Gastroesophageal sphincter (tissue), 4 donors: Measurements from ENCODE around the gene LDAF1. TPM values are rescaled to one million over a fixed set of nuclear protein-coding genes. Genes with fewer than 3 reads are reported as not detected.

Source experiments
- ATAC-seq: fragments of 150-250 bp; one replicate; pipeline ENCODE4 v1.9.1; 2016; ENCODE audit warnings: mild to moderate bottlenecking, moderate library complexity
- H3K27ac ChIP-seq, 4 donors: fragments of 200-600 bp; sonication (generic) in 3 of 4; 1 replicate in 3 of 4; 2 replicates in 1 of 4; pipeline ENCODE4 v1.5.1; 2016 to 2019
- H3K27me3 ChIP-seq: fragments of 200-600 bp; sonication (generic); one replicate; pipeline ENCODE4 v1.5.1; 2019
- H3K36me3 ChIP-seq, 2 donors: fragments of 200-600 bp; sonication (generic); one replicate each; pipeline ENCODE4 v1.5.1; 2019; ENCODE audit warnings: control low read depth in 1 of 2
- H3K4me1 ChIP-seq, 3 donors: fragments of 200-600 bp; sonication (generic); 1 replicate in 2 of 3; 2 replicates in 1 of 3; pipeline ENCODE4 v1.5.1; 2016 to 2019; ENCODE audit warnings: control low read depth in 2 of 3
- H3K4me3 ChIP-seq, 2 donors: fragments of 200-600 bp; sonication (generic); one replicate each; pipeline ENCODE4 v1.5.1; 2019; ENCODE audit warnings: mild to moderate bottlenecking in 1 of 2, moderate library complexity in 1 of 2
- H3K9me3 ChIP-seq, 3 donors: fragments of 200-600 bp; sonication (generic); one replicate each; pipeline ENCODE4 v1.5.1; 2017 to 2019; ENCODE audit warnings: control low read depth in 2 of 3
- CTCF ChIP-seq, 4 experiments: fragments of 200-600 bp in 2 of 4; fragments of 450-650 bp in 2 of 4; sonication (generic) in 1 of 4; IDR thresholded peaks; one replicate each; pipeline ENCODE4 v1.5.1; 2017 to 2019; ENCODE audit warnings: antibody characterized with exemption in 4 of 4, mild to moderate bottlenecking in 2 of 4, moderate library complexity in 2 of 4
- EP300 ChIP-seq: sonication (generic); formaldehyde crosslinking; IDR thresholded peaks from one replicate; pipeline ENCODE4 v1.6.1; 2017; ENCODE audit warnings: antibody characterized with exemption, mild to moderate bottlenecking
- POLR2A ChIP-seq, 2 donors: fragments of 450-650 bp; IDR thresholded peaks; one replicate each; pipeline ENCODE4 v1.6.1; 2017; ENCODE audit warnings: antibody characterized with exemption in 2 of 2, mild to moderate bottlenecking in 2 of 2, moderate library complexity in 1 of 2
- POLR2AphosphoS5 ChIP-seq: sonication (generic); formaldehyde crosslinking; IDR thresholded peaks from one replicate; pipeline ENCODE4 v1.6.1; 2017; ENCODE audit warnings: antibody characterized with exemption
- WGBS, 2 donors: methylation state at CpG; one replicate each; pipeline ENCODE4 v1.1.5; 2018; ENCODE audit warnings: low coverage in 1 of 2; 5-methylcytosine and 5-hydroxymethylcytosine counted together
- total RNA-seq, 4 donors: library from RNA; depleted of rRNA; stranded (reverse); fragments of >200 nt; gene quantifications; one replicate each; pipeline ENCODE4 v1.1.0, GENCODE V29; 2016

LDAF1 gene
- total RNA-seq, 4 donors from 2014 or later: 126 to 170 (median 143) TPM

DNA sequence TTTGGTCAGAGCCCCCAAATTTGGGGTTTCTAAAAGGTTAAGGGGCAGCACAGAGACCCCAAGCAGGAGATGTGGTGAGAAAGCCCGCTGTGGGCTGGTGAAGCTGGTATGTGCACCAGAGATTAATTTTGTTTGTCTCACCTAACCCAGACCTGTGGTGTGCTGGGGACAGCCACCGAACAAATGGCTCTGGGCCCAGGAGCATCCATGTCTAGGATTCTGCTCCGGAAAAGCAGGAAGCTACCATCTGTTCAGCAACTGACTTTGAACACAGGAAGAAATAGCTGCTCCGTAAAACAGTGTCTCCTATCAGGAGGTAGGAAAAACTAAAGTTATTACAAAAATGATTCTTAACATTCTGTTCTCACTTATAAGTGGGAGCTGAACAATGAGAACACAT is 55.6 kb downstream of the LDAF1 start:
- Histone ChIP-seq H3K4me3 (no peak overlapping the region), H3K27ac (no peak overlapping the region), H3K36me3 (no peaks in the 10 kb centered on the region), H3K4me1 (no peaks in the 10 kb centered on the region), H3K9me3 (no peaks in the 10 kb centered on the region), H3K27me3 (peaks cover 43% of the 10 kb centered on the region)
- no peak for TF ChIP-seq EP300
- no peak for TF ChIP-seq POLR2AphosphoS5
- no peak for TF ChIP-seq CTCF (IDR thresholded peaks at IDR 0.05)
- TF ChIP-seq POLR2A (IDR thresholded peaks at IDR 0.05): no peak
- no peak for ATAC-seq
- 43 to 51% methylated on average over 1 to 3 of the region's 4 CpGs for WGBS, 2 donors

DNA sequence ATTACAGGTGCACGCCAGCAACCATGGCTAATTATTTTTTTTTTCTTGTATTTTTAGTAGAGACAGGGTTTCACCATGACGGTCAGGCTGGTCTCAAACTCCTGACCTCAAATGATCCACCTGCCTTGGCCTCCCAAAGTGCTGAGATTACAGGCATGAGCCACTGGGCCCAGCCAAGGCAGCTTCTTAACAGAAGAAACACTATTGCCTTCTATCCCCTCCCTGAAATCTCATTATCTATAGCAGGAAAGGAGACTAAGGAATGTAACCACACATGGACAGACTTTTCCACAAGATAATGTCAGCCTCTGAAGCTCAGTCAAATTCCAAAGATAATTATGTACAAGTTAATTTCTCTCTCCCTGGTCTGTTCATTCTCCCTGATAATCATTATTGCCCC is 58.6 kb downstream of the LDAF1 start:
- H3K36me3 ChIP-seq: no peaks in the 10 kb centered on the region
- peaks cover 65% of the 10 kb centered on the region for H3K27me3 ChIP-seq
- no peak for ATAC-seq
- WGBS, 2 donors: 64 to 80% methylated on average over 1 of the region's 2 CpGs
- no peaks in the 10 kb centered on the region for H3K4me1 ChIP-seq
- TF ChIP-seq EP300 (no peak), POLR2A (IDR thresholded peaks at IDR 0.05) (no peak), POLR2AphosphoS5 (no peak), CTCF (IDR thresholded peaks at IDR 0.05) (no peak)
- H3K4me3 ChIP-seq: no peak overlapping the region
- H3K27ac ChIP-seq: no peak overlapping the region
- H3K9me3 ChIP-seq: no peaks in the 10 kb centered on the region

GRCh38 chr16:21218153-21218552 is 59.7 kb downstream of the LDAF1 start:
- Histone ChIP-seq H3K4me3 (no peak overlapping the region), H3K27ac (no peak overlapping the region), H3K36me3 (no peaks in the 10 kb centered on the region), H3K27me3 (peaks cover 59% of the 10 kb centered on the region), H3K4me1 (no peaks in the 10 kb centered on the region), H3K9me3 (no peaks in the 10 kb centered on the region)
- 59 to 76% methylated on average over 5 to 7 of the region's 7 CpGs for WGBS, 2 donors
- no peak for ATAC-seq
- TF ChIP-seq POLR2AphosphoS5 (no peak), POLR2A (IDR thresholded peaks at IDR 0.05) (no peak), CTCF (IDR thresholded peaks at IDR 0.05) (no peak), EP300 (no peak)

DNA sequence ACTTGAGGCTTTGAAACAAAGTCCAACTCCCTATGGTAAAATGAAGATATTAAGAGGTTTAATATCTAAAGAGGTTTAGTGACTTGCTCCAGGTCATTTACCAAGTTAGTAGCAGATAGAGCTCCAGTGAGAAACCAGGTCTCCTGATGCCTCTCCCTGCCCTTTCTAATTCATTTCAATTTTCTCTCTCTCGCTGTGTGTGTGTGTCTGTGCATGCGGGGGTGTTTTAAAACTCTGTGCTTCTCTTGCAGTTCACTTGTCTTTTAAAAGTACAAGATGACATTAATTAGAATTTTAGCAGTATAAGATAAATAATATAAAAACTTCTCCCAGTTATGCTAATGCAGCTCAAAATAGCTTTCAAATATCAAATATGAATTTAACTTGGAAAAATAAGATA is 61.1 kb downstream of the LDAF1 start:
- H3K27ac ChIP-seq: no peak overlapping the region
- H3K4me3 ChIP-seq: no peak overlapping the region
- no peaks in the 10 kb centered on the region for H3K9me3 ChIP-seq
- no peaks in the 10 kb centered on the region for H3K36me3 ChIP-seq
- no peaks in the 10 kb centered on the region for H3K4me1 ChIP-seq
- no peak for TF ChIP-seq CTCF (IDR thresholded peaks at IDR 0.05)
- no peak for TF ChIP-seq EP300
- TF ChIP-seq POLR2A (IDR thresholded peaks at IDR 0.05): no peak
- 80% methylated on average over 2 of the region's 2 CpGs; no CpG with 5 or more reads in 1 of the 2 donors for WGBS, 2 donors
- peaks cover 51% of the 10 kb centered on the region for H3K27me3 ChIP-seq
- ATAC-seq: no peak

- no peaks in the 10 kb centered on the region for H3K9me3 ChIP-seq
- H3K4me3 ChIP-seq: no peak overlapping the region
- no peak overlapping the region for H3K27ac ChIP-seq
- H3K36me3 ChIP-seq: no peaks in the 10 kb centered on the region
- H3K27me3 ChIP-seq: peaks cover 35% of the 10 kb centered on the region
- no peak for ATAC-seq
- no peaks in the 10 kb centered on the region for H3K4me1 ChIP-seq
- WGBS, 2 donors: 71 to 80% methylated on average over 2 to 4 of the region's 4 CpGs
- TF ChIP-seq EP300: no peak
- no peak for TF ChIP-seq CTCF (IDR thresholded peaks at IDR 0.05)
- TF ChIP-seq POLR2AphosphoS5: no peak
Measured at GRCh38 chr16:21222495-21223337, 64.2 kb downstream of the LDAF1 start.
